ENCODE measurements around the gene SPIN2B. TPM values are rescaled to one million over a fixed set of nuclear protein-coding genes. Genes with fewer than 3 reads are reported as not detected.
"Not testable (repeated sequence)": the region's sequence is repeated elsewhere in the genome, so short reads cannot be mapped to it uniquely, and the experiment has no call there.

SPIN2B gene
- total and polyA plus RNA-seq, 7 donors = 8.4 to 12.0 (median 10.7) TPM

DNA sequence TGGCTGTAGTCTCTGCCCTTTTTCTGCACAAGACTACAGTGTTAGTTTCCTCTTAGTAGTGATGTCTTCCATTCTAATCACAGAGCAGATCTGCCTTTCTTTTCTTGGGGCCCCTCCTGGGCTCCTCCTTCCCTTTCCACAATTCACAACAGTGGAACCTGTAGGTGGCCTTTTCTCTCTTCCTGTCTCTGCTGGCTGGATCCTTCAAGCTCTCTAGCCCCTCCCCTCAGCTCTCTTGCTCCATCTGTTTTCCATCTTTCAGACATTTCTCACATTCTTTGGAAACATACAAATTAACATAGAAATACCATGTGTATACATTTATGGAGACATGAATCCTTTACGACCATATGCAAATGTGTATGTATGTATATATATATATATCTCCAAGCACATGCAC lies 16.2 kb upstream of the SPIN2B start:
- no peak for DNase-seq
- WGBS, 2 donors = 56 to 86% methylated on average over 1 of the region's 1 CpG
- H3K36me3 ChIP-seq = no peaks in the 10 kb centered on the region
- H3K4me1 ChIP-seq = no peaks in the 10 kb centered on the region
- H3K9me3 ChIP-seq = no peaks in the 10 kb centered on the region
- peak overlapping the region in 3 of 4 donors; percentile 21 to 34 (median 33) for H3K4me3 ChIP-seq
- TF ChIP-seq POLR2A (IDR thresholded peaks at IDR 0.05) = no peak
- TF ChIP-seq POLR2AphosphoS5 (IDR thresholded peaks at IDR 0.05) = no peak
- TF ChIP-seq, protein P1, sequence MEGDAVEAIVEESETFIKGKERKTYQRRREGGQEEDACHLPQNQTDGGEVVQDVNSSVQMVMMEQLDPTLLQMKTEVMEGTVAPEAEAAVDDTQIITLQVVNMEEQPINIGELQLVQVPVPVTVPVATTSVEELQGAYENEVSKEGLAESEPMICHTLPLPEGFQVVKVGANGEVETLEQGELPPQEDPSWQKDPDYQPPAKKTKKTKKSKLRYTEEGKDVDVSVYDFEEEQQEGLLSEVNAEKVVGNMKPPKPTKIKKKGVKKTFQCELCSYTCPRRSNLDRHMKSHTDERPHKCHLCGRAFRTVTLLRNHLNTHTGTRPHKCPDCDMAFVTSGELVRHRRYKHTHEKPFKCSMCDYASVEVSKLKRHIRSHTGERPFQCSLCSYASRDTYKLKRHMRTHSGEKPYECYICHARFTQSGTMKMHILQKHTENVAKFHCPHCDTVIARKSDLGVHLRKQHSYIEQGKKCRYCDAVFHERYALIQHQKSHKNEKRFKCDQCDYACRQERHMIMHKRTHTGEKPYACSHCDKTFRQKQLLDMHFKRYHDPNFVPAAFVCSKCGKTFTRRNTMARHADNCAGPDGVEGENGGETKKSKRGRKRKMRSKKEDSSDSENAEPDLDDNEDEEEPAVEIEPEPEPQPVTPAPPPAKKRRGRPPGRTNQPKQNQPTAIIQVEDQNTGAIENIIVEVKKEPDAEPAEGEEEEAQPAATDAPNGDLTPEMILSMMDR (IDR thresholded peaks at IDR 0.05) = no peak
- no peak for TF ChIP-seq EP300 (IDR thresholded peaks at IDR 0.05)
- H3K27me3 ChIP-seq = no peaks in the 10 kb centered on the region
- intact Hi-C loops (cut with DNase I) = no loop called here
- H3K27ac ChIP-seq = no peak overlapping the region

DNA sequence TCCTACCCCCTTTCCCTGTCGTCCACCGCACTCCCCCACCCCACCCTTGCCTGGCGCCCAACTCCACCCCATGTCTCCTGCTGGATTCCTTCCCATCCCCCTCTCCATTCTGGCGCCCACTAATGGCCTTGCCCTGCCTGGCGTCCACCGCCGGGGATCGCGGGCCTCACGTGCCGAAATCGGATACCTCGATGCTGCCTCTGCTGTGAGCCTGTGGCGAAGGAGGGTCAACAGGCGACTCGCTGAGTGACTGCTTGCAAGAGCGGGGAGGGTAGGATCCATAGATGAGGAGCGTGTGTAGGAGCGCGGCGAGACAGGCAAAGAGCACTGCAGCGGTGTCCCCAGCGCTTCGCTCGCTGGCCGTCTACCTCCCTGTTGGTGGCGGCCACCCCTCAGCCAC lies 15.7 kb upstream of the SPIN2B start, which contains the start of gene SPIN2A:
SPIN2A (minus strand) TSS at position 325 of the 400 bp plus-strand sequence. CDS start 800 bp downstream, outside the sequence.
- H3K9me3 ChIP-seq; H3K4me1 ChIP-seq; H3K36me3 ChIP-seq; H3K27ac ChIP-seq; intact Hi-C loops (cut with DNase I); H3K27me3 ChIP-seq: not testable (repeated sequence)
- WGBS, 2 donors = 58 to 82% methylated on average over 27 of the region's 27 CpGs
- peak; percentile 62 for DNase-seq
- H3K4me3 ChIP-seq = peak within 1 kb of the TSS in 3 of 4 donors; percentile 21 to 34 (median 33)

DNA sequence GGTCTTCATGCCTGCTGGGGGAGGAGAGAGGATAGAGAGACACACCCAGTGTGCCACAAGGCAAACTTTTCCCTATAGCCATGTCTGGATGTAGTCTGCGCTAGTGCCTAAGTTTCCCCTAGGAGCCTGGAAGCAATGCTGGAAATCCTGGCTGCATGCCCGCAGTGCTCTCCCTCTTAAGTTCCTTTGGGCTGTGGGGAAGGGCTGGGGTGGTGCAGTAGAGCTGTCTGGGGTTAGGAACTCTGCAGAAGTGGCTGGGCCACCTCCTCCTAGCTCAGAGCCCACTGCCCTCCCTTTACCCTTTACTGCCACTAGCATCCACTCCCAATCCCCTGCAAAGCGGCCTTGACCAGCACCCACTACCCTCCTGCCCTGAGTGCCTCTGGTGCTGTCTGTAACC lies 15.2 kb upstream of the SPIN2B start:
- H3K36me3 ChIP-seq; intact Hi-C loops (cut with DNase I); H3K4me1 ChIP-seq; DNase-seq; H3K27ac ChIP-seq; H3K27me3 ChIP-seq; H3K9me3 ChIP-seq: not testable (repeated sequence)
- H3K4me3 ChIP-seq = peak overlapping the region in 1 of 4 donors; percentile 33
- WGBS, 2 donors = 83 to 89% methylated on average over 1 of the region's 3 CpGs

DNA sequence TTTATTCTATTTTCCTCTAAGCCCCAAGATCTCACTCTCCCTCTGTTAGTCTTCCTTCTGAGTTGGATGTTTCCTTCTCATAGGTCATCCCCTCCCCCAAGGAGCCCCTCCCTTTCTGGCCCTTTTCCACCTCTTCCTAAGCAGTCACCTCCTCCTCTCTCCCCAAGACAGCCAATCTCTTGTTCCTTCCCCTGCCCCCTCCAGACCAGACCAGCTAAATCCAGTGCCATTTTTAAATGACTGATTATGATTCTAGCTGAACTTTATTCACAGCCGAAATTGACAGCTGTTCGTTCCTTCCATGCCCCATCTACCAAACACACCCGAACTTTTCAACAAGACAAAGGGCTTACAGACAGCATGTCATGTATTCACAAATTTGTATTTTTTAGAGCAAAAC lies 13.9 kb upstream of the SPIN2B start:
- intact Hi-C loops (cut with DNase I) = no loop called here
- no peak overlapping the region for H3K27ac ChIP-seq
- no peaks in the 10 kb centered on the region for H3K36me3 ChIP-seq
- H3K9me3 ChIP-seq = no peaks in the 10 kb centered on the region
- WGBS, 2 donors = 95% methylated on average over 3 of the region's 3 CpGs
- no peaks in the 10 kb centered on the region for H3K4me1 ChIP-seq
- no peak overlapping the region for H3K4me3 ChIP-seq
- no peaks in the 10 kb centered on the region for H3K27me3 ChIP-seq
- no peak for TF ChIP-seq EP300 (IDR thresholded peaks at IDR 0.05)
- no peak for TF ChIP-seq POLR2AphosphoS5 (IDR thresholded peaks at IDR 0.05)
- TF ChIP-seq POLR2A (IDR thresholded peaks at IDR 0.05) = no peak
- TF ChIP-seq, protein P1 (IDR thresholded peaks at IDR 0.05) = no peak
- no peak for DNase-seq

DNA sequence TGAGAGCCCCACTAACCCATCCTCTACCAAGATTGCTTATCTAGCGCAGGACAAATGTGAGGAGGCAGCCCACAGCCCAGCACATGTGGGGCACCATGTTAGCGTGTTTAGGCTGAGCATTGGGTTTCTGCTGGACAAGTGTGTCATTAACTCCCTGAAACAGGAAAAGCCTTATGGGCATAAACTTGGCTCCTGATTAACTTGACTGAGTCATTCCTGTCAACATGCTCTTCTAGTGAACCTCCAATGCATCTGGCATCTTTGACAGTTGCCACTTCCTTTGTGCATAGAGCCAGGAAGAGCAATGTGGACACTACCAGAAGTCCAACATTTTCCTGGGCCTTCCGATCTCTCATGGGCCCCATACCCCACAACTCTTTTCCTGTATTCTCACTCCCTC lies 13.4 kb upstream of the SPIN2B start:
- Histone ChIP-seq H3K27ac (no peak overlapping the region), H3K4me3 (no peak overlapping the region), H3K36me3 (no peaks in the 10 kb centered on the region), H3K9me3 (no peaks in the 10 kb centered on the region), H3K4me1 (no peaks in the 10 kb centered on the region), H3K27me3 (no peaks in the 10 kb centered on the region)
- intact Hi-C loops (cut with DNase I) = no loop called here
- no peak for TF ChIP-seq EP300 (IDR thresholded peaks at IDR 0.05)
- TF ChIP-seq POLR2AphosphoS5 (IDR thresholded peaks at IDR 0.05) = no peak
- no peak for TF ChIP-seq POLR2A (IDR thresholded peaks at IDR 0.05)
- TF ChIP-seq, protein P1 (IDR thresholded peaks at IDR 0.05) = no peak
- DNase-seq = no peak
- 95 to 97% methylated on average over 3 of the region's 3 CpGs for WGBS, 2 donors

DNA sequence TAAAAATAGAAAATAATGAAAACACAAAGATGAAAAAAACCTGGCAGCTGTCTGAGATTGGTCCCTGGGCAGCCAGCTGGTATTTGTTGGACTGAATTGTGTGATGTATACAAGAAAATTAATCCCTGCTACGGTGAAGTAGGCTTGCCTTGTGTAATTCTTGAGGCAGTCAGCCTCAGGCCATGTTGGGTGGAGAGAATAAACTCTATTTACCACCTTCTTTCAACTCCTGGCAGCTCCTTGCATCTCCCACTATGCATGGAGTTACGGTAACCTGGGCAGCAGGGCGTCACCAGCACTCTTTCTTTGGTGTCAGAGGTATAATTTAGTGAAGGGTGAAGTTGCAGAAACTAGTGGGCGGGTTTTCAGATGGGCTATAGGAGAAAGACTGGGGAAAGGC lies 12.4 kb upstream of the SPIN2B start:
- 87 to 88% methylated on average over 4 of the region's 4 CpGs for WGBS, 2 donors
- no peak overlapping the region for H3K4me3 ChIP-seq
- TF ChIP-seq POLR2A (IDR thresholded peaks at IDR 0.05) = no peak
- TF ChIP-seq POLR2AphosphoS5 (IDR thresholded peaks at IDR 0.05) = no peak
- no peak for TF ChIP-seq EP300 (IDR thresholded peaks at IDR 0.05)
- TF ChIP-seq, protein P1 (IDR thresholded peaks at IDR 0.05) = no peak
- H3K27me3 ChIP-seq = no peaks in the 10 kb centered on the region
- no peak overlapping the region for H3K27ac ChIP-seq
- no peak for DNase-seq
- intact Hi-C loops (cut with DNase I) = no loop called here
- no peaks in the 10 kb centered on the region for H3K9me3 ChIP-seq
- H3K36me3 ChIP-seq = no peaks in the 10 kb centered on the region
- no peaks in the 10 kb centered on the region for H3K4me1 ChIP-seq

DNA sequence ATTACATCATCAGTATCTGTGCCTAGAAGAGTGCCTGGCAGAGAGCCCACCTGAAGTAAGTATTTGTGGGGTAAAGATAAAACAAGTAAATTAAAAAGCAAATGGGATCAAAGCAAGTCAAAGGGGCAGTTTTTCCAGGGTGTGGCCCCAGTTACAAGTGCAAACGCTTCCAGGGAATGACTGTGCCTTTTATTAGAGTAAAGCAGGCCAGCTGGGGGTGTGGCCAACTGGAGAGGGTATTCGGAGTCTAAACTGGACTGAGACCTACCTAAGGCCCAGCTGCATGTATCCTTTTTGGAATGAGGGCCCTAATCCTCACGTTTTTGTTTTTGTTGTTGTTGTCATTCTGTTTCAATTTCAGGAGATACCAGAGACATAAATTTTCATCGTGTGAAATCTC lies 11.9 kb upstream of the SPIN2B start:
- WGBS, 2 donors = 17 to 55% methylated on average over 4 of the region's 4 CpGs

More for the DNA sequence above, 11.9 kb upstream of the SPIN2B start:
- H3K27ac ChIP-seq; intact Hi-C loops (cut with DNase I); H3K9me3 ChIP-seq; DNase-seq; H3K27me3 ChIP-seq; H3K36me3 ChIP-seq; H3K4me1 ChIP-seq; H3K4me3 ChIP-seq: not testable (repeated sequence)
